Panc1 (cell line): ENCODE data around the gene CARMIL3.
"Not testable (repeated sequence)": the region's sequence is repeated elsewhere in the genome, so short reads cannot be mapped to it uniquely, and the experiment has no call there.

Experiments
- CTCF ChIP-seq: fragments of 450-650 bp; IDR thresholded peaks from 2 replicates; pipeline ENCODE4 v1.5.1; 2017; ENCODE audit warnings: mild to moderate bottlenecking
- POLR2AphosphoS5 ChIP-seq: IDR thresholded peaks from 2 replicates; pipeline ENCODE4 v1.6.1; 2012; ENCODE audit warnings: mild to moderate bottlenecking, low read depth, low read length, moderate library complexity
- REST ChIP-seq, 2 experiments: IDR thresholded peaks; 2 replicates each; pipeline ENCODE4 v1.6.1; 2011 to 2012; ENCODE audit warnings: low read depth in 2 of 2, control low read depth in 1 of 2, low read length in 1 of 2, mild to moderate bottlenecking in 1 of 2, moderate library complexity in 1 of 2; ENCODE audit not compliant: insufficient read depth in 1 of 2

- TF ChIP-seq CTCF; REST (IDR thresholded peaks at IDR 0.05; ENCODE audit: insufficient read depth in 1 of 2, low read depth in 2 of 2, low read length in 1 of 2); POLR2AphosphoS5: not testable (repeated sequence)
Observed at GRCh38 chr14:24018978-24019377, 32.8 kb upstream of the CARMIL3 start.
